ENCODE data around the gene SYT10. TPM values are rescaled to one million over a fixed set of nuclear protein-coding genes. Genes with fewer than 3 reads are reported as not detected.

Gene SYT10
- total RNA-seq, 1 donor from 2014 or later, result not detected

DNA sequence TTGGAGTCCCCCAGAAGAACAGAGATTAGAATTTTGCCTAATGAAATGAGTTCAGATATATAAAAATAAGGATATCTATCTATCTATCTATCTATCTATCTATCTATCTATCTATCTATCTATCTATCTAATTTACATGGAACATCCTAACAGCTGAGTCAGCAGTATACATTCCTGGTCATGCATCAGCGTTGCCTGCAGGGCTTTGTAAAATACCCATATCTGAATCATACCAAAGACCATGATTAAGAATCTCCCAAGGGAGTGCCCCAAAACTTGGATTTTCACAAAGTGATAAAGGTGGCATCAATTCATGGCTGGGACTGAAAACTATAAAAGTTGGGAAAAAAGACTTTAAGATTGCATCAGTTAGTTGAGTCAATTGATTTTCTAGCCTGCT, 32.7 kb upstream of the SYT10 start:
- TF ChIP-seq, protein P1, sequence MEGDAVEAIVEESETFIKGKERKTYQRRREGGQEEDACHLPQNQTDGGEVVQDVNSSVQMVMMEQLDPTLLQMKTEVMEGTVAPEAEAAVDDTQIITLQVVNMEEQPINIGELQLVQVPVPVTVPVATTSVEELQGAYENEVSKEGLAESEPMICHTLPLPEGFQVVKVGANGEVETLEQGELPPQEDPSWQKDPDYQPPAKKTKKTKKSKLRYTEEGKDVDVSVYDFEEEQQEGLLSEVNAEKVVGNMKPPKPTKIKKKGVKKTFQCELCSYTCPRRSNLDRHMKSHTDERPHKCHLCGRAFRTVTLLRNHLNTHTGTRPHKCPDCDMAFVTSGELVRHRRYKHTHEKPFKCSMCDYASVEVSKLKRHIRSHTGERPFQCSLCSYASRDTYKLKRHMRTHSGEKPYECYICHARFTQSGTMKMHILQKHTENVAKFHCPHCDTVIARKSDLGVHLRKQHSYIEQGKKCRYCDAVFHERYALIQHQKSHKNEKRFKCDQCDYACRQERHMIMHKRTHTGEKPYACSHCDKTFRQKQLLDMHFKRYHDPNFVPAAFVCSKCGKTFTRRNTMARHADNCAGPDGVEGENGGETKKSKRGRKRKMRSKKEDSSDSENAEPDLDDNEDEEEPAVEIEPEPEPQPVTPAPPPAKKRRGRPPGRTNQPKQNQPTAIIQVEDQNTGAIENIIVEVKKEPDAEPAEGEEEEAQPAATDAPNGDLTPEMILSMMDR (IDR thresholded peaks at IDR 0.05; ENCODE audit: insufficient read depth, low read length, severe bottlenecking), result no peak
- peak; percentile 40 for DNase-seq (ENCODE audit: low read depth)
- no peaks in the 10 kb centered on the region for H3K27me3 ChIP-seq (ENCODE audit: control insufficient read depth, insufficient read depth, low read length)
- H3K4me3 ChIP-seq (ENCODE audit: low read depth, low read length), result no peak overlapping the region
- H3K36me3 ChIP-seq (ENCODE audit: control insufficient read depth, insufficient read depth, low read length), result no peaks in the 10 kb centered on the region
- FAIRE-seq, result no peak

DNA sequence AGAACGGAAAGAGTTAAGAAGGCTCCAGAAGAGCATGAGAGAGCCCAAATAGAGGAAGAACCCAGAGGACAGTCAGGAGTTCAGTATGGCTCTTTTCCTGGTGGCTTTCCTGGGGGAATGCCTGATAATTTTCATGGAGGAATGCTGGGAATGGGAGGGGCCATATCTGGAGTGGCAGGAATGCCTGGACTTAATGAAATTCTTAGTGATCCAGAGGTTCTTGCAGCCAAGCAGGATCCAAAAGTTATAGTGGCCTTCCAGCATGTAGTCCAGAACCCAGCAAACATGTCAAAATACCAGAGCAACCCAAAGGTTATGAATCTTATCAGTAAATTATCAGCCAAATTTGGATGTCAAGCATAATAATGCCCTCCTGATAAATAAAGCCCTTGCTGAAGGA, 15.5 kb upstream of the SYT10 start:
- Histone ChIP-seq H3K4me3 (ENCODE audit: low read depth, low read length) (no peak overlapping the region), H3K27me3 (ENCODE audit: control insufficient read depth, insufficient read depth, low read length) (no peaks in the 10 kb centered on the region), H3K36me3 (ENCODE audit: control insufficient read depth, insufficient read depth, low read length) (no peaks in the 10 kb centered on the region)
- FAIRE-seq, result no peak
- DNase-seq (ENCODE audit: low read depth), result no peak
- TF ChIP-seq, protein P1 (IDR thresholded peaks at IDR 0.05; ENCODE audit: insufficient read depth, low read length, severe bottlenecking), result no peak

DNA sequence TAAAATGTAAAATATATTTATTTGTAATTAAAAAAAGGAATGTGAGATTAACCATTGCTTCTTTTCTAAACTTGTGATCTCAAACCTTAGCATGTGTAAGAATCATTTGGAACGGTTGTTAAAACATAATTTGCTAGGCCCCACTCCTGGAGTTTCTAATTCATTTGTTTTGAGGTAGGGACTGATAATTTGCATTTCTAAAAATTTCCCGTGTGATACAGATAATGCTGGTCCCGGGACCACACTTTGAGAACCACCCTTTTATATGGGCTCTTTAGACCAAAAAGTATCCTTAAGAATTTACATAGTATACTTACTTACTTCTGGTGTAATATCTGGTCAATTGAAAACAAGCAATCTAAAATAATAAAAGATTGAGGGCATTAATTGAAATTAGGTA, 10.9 kb upstream of the SYT10 start:
- FAIRE-seq, result no peak
- no peak for DNase-seq (ENCODE audit: low read depth)
- TF ChIP-seq, protein P1 (IDR thresholded peaks at IDR 0.05; ENCODE audit: insufficient read depth, low read length, severe bottlenecking), result no peak
- Histone ChIP-seq H3K36me3 (ENCODE audit: control insufficient read depth, insufficient read depth, low read length) (no peaks in the 10 kb centered on the region), H3K27me3 (ENCODE audit: control insufficient read depth, insufficient read depth, low read length) (no peaks in the 10 kb centered on the region), H3K4me3 (ENCODE audit: low read depth, low read length) (no peak overlapping the region)

DNA sequence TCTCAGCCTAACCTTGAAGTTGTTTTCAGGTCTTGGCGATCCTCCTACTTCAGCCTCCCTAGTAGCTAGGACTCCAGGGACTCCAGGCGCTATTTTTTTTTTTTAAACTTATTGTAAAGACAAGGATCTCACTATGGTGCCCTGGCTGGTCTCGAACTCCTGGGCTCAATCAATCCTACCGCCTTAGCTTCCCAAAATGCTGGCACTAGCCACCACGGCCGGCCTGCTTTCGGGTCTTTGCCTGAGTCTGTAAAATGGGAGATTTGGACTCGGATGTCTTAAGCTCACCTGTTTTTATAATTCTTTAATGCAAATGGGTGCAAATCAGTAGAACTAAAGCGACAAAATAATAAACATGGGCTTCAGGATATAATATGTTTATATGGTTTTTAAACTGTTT, 858 bp upstream of the SYT10 start:
- FAIRE-seq (no peak), DNase-seq (ENCODE audit: low read depth) (no peak)
- H3K4me3 ChIP-seq (ENCODE audit: low read depth, low read length), result no peak overlapping the region
- H3K27me3 ChIP-seq (ENCODE audit: control insufficient read depth, insufficient read depth, low read length), result peaks cover 14% of the 10 kb centered on the region
- H3K36me3 ChIP-seq (ENCODE audit: control insufficient read depth, insufficient read depth, low read length), result no peaks in the 10 kb centered on the region
- TF ChIP-seq, protein P1 (IDR thresholded peaks at IDR 0.05; ENCODE audit: insufficient read depth, low read length, severe bottlenecking), result no peak

DNA sequence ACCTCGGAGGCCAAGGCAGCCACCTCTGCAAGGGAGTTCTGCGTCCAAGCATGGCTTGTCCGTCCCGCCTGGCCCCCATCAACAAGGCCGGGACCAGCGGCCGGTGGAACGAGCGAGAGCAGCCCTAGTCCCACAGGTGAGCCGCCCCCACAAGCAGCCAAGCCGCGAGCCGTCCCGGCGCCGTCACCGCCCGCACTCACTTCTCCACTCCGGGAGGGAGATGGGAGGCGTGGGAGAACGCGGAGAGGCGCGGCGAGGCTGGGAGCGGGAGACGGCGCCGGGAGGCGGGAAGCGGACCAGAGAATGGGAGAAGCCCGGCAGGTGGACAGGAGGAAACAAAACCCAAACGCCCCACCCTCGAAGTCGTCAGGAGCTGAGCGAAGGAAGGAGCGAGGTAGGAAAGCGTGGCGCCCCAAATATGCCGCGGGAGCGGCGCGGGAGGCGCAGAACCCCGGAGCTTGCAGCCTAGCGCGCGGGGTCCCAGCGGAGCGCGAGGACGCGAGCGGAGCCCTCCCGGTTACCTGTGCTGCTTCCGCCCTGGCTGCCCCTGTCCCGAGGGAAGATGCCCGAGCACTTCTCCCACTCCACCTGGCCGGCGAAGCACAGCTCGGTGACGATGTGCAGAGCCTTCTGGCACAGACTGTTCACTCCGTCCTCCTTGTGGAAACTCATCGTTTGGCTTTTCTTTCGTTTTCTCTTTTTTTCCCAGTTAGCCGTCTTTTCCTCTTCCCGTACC, 600 bp downstream of the SYT10 start:
- peak overlapping the region; percentile 39 for H3K4me3 ChIP-seq (ENCODE audit: low read depth, low read length)
- FAIRE-seq (no peak), DNase-seq (ENCODE audit: low read depth) (no peak)
- TF ChIP-seq, protein P1 (IDR thresholded peaks at IDR 0.05; ENCODE audit: insufficient read depth, low read length, severe bottlenecking), result no peak
- H3K36me3 ChIP-seq (ENCODE audit: control insufficient read depth, insufficient read depth, low read length), result no peaks in the 10 kb centered on the region
- peaks cover 14% of the 10 kb centered on the region for H3K27me3 ChIP-seq (ENCODE audit: control insufficient read depth, insufficient read depth, low read length)
